ENCODE data around the gene SHISA3.

SHISA3 gene

GRCh38 chr4:42446823-42447222 is 49.5 kb downstream of the SHISA3 start:
- no peak for DNase-seq (ENCODE audit: low spot score)

All from cerebellar cortex (tissue), 1 donor.